ENCODE results near the gene HSPG2. TPM values are rescaled to one million over a fixed set of nuclear protein-coding genes. Genes with fewer than 3 reads are reported as not detected.

The HSPG2 gene
- total and polyA plus RNA-seq, 9 of the 15 experiments (the other 6 are each of a cell fraction or from before 2014, with no cell fraction given) = 0.14 to 160 (median 15.7) TPM

GRCh38 chr1:21781815-21782348 lies 155.2 kb downstream of the HSPG2 start (continued):
- TF ChIP-seq ARID3B (CRISPR knock-in tag; IDR thresholded peaks at IDR 0.05; ENCODE audit: borderline replicate concordance) = no peak
- no peak for TF ChIP-seq NCOA4 (IDR thresholded peaks at IDR 0.05; ENCODE audit: partially characterized antibody)
- TF ChIP-seq BRF2 (IDR thresholded peaks at IDR 0.05; ENCODE audit: borderline replicate concordance, insufficient read depth, insufficient read length) = no peak
- TF ChIP-seq ZNF766 (CRISPR knock-in tag; conservative IDR thresholded peaks at IDR 0.05) = 0 out of 2 replicates have a peak, but pooled peaks have one; percentile 51
- no peak for TF ChIP-seq KLF10 (CRISPR knock-in tag; IDR thresholded peaks at IDR 0.05)
- no peak for TF ChIP-seq MED1 (CRISPR knock-in tag; IDR thresholded peaks at IDR 0.05; ENCODE audit: borderline replicate concordance)
- no peak for TF ChIP-seq WHSC1 (IDR thresholded peaks at IDR 0.05; ENCODE audit: low read length)
- no peak for TF ChIP-seq ZNF12 (CRISPR knock-in tag; IDR thresholded peaks at IDR 0.05)
- TF ChIP-seq TCF7 (IDR thresholded peaks at IDR 0.05; ENCODE audit: borderline replicate concordance) = no peak
- TF ChIP-seq ZEB2 (IDR thresholded peaks at IDR 0.05) = no peak
- TF ChIP-seq ZBED1 (IDR thresholded peaks at IDR 0.05) = 0 out of 2 replicates have a peak, but pooled peaks have one; percentile 14
- no peak for TF ChIP-seq SMARCA5 (IDR thresholded peaks at IDR 0.05)
- no peak for TF ChIP-seq LCOR (CRISPR knock-in tag; IDR thresholded peaks at IDR 0.05)
- TF ChIP-seq C11orf30 (IDR thresholded peaks at IDR 0.05; ENCODE audit: low read depth) = no peak
- TF ChIP-seq GATA2 (CRISPR knock-in tag; IDR thresholded peaks at IDR 0.05) = no peak
- TF ChIP-seq MNT (conservative IDR thresholded peaks at IDR 0.05) = no peak
- TF ChIP-seq MTA1 (IDR thresholded peaks at IDR 0.05; ENCODE audit: borderline replicate concordance) = no peak
- no peak for TF ChIP-seq GMEB1 (CRISPR knock-in tag; IDR thresholded peaks at IDR 0.05)
- TF ChIP-seq RUNX1 (IDR thresholded peaks at IDR 0.05; ENCODE audit: low read depth) = no peak
- no peak for TF ChIP-seq RBM25 (IDR thresholded peaks at IDR 0.05; ENCODE audit: low read depth, low read length, severe bottlenecking)
- no peak for TF ChIP-seq SAFB2 (IDR thresholded peaks at IDR 0.05; ENCODE audit: borderline replicate concordance, low read depth, low read length, severe bottlenecking)
